ENCODE measurements around the gene MEP1B. TPM values are rescaled to one million over a fixed set of nuclear protein-coding genes. Genes with fewer than 3 reads are reported as not detected.

Gene MEP1B
- total and polyA plus RNA-seq, 4 donors: not detected

- H3K27me3 ChIP-seq (ENCODE audit: control insufficient read depth in 3 of 3, insufficient read depth in 3 of 3, low read length in 2 of 3): no peaks in the 10 kb centered on the region
- H3K9me3 ChIP-seq (ENCODE audit: control insufficient read depth in 4 of 4, insufficient read depth in 3 of 4, low read length in 3 of 4): no peaks in the 10 kb centered on the region
- DNase-seq (no peak), ATAC-seq (ENCODE audit: insufficient read depth, low FRiP score) (no peak)
- 88 to 93% methylated on average over 2 of the region's 2 CpGs for WGBS, 2 donors
- no peak overlapping the region for H3K4me3 ChIP-seq
- no peaks in the 10 kb centered on the region for H3K36me3 ChIP-seq (ENCODE audit: control insufficient read depth in 4 of 4, insufficient read depth in 4 of 4, low read length in 4 of 4)
- no peak overlapping the region for H3K27ac ChIP-seq (ENCODE audit: low read depth in 1 of 2, low read length in 1 of 2)
- TF ChIP-seq CTCF (IDR thresholded peaks at IDR 0.05; ENCODE audit: control extremely low read depth, extremely low read depth): no peak
- H3K9ac ChIP-seq (ENCODE audit: insufficient read depth in 1 of 2, low read length in 2 of 2): no peak overlapping the region
- H3K4me1 ChIP-seq (ENCODE audit: control insufficient read depth in 5 of 5, insufficient read depth in 5 of 5, low read length in 5 of 5): no peaks in the 10 kb centered on the region
Observed at GRCh38 chr18:32160547-32160946, 29.3 kb upstream of the MEP1B start.

GRCh38 chr18:32167980-32168730, 21.7 kb upstream of the MEP1B start:
- no peaks in the 10 kb centered on the region for H3K9me3 ChIP-seq (ENCODE audit: control insufficient read depth in 4 of 4, insufficient read depth in 3 of 4, low read length in 3 of 4)
- H3K9ac ChIP-seq (ENCODE audit: insufficient read depth in 1 of 2, low read length in 2 of 2): no peak overlapping the region
- ATAC-seq (ENCODE audit: insufficient read depth, low FRiP score) (no peak), DNase-seq (no peak)
- H3K36me3 ChIP-seq (ENCODE audit: control insufficient read depth in 4 of 4, insufficient read depth in 4 of 4, low read length in 4 of 4): no peaks in the 10 kb centered on the region
- H3K27me3 ChIP-seq (ENCODE audit: control insufficient read depth in 3 of 3, insufficient read depth in 3 of 3, low read length in 2 of 3): no peaks in the 10 kb centered on the region
- TF ChIP-seq CTCF (IDR thresholded peaks at IDR 0.05; ENCODE audit: control extremely low read depth, extremely low read depth): no peak
- H3K27ac ChIP-seq (ENCODE audit: low read depth in 1 of 2, low read length in 1 of 2): no peak overlapping the region
- H3K4me3 ChIP-seq: no peak overlapping the region
- 74 to 86% methylated on average over 3 of the region's 3 CpGs for WGBS, 2 donors
- H3K4me1 ChIP-seq (ENCODE audit: control insufficient read depth in 5 of 5, insufficient read depth in 5 of 5, low read length in 5 of 5): no peaks in the 10 kb centered on the region

- Histone ChIP-seq H3K4me3 (no peak overlapping the region), H3K4me1 (ENCODE audit: control insufficient read depth in 5 of 5, insufficient read depth in 5 of 5, low read length in 5 of 5) (peaks cover 0 to 14% (median 2%) of the 10 kb centered on the region in 5 donors), H3K9me3 (ENCODE audit: control insufficient read depth in 4 of 4, insufficient read depth in 3 of 4, low read length in 3 of 4) (no peaks in the 10 kb centered on the region), H3K9ac (ENCODE audit: insufficient read depth in 1 of 2, low read length in 2 of 2) (no peak overlapping the region), H3K36me3 (ENCODE audit: control insufficient read depth in 4 of 4, insufficient read depth in 4 of 4, low read length in 4 of 4) (no peaks in the 10 kb centered on the region), H3K27ac (ENCODE audit: low read depth in 1 of 2, low read length in 1 of 2) (no peak overlapping the region), H3K27me3 (ENCODE audit: control insufficient read depth in 3 of 3, insufficient read depth in 3 of 3, low read length in 2 of 3) (no peaks in the 10 kb centered on the region)
- ATAC-seq (ENCODE audit: insufficient read depth, low FRiP score) (no peak), DNase-seq (no peak)
- WGBS, 2 donors: 85 to 91% methylated on average over 3 of the region's 3 CpGs
- no peak for TF ChIP-seq CTCF (IDR thresholded peaks at IDR 0.05; ENCODE audit: control extremely low read depth, extremely low read depth)
Observed at GRCh38 chr18:32173654-32174053, 16.2 kb upstream of the MEP1B start.

All from lung (tissue), 12 donors.